IMR-90 (cell line): ENCODE results near the gene WDR37.

ENCODE experiments used
- CTCF ChIP-seq: conservative IDR thresholded peaks from 2 replicates; pipeline ENCODE4 v1.5.1; 2012; ENCODE audit warnings: mild to moderate bottlenecking, low read depth, low read length, improper control_type of control experiment
- MXI1 ChIP-seq: IDR thresholded peaks from 2 replicates; pipeline ENCODE4 v1.6.1; 2012; ENCODE audit warnings: low read depth, mild to moderate bottlenecking, low read length, moderate library complexity, borderline replicate concordance

DNA sequence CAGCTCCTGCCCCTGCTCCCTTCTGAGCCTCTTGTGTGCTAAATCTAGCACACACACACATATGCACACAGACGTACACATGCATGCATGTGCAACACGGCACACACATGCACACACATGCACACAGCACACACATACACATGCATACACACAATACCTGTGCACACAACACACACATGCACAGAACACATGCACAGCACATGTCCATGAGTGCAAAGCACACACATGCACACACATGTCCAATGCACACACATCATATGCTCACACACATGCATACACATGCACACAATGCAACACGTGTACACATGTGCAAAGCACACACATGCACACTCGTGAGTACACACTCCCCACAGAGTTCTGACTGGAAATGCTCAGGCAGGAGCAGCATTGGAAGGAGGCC is 115.0 kb downstream of the WDR37 start:
- TF ChIP-seq MXI1 (no peak), CTCF (no peak)
